GM03348 (cell line): ENCODE results near the gene RNF17.

Experiments
- DNase-seq: peaks from one replicate; pipeline ENCODE4 v3.0.0; 2012; ENCODE audit warnings: low spot score

Gene RNF17

GRCh38 chr13:24861617-24862362 lies 97.8 kb downstream of the RNF17 start:
- DNase-seq, result no peak

DNA sequence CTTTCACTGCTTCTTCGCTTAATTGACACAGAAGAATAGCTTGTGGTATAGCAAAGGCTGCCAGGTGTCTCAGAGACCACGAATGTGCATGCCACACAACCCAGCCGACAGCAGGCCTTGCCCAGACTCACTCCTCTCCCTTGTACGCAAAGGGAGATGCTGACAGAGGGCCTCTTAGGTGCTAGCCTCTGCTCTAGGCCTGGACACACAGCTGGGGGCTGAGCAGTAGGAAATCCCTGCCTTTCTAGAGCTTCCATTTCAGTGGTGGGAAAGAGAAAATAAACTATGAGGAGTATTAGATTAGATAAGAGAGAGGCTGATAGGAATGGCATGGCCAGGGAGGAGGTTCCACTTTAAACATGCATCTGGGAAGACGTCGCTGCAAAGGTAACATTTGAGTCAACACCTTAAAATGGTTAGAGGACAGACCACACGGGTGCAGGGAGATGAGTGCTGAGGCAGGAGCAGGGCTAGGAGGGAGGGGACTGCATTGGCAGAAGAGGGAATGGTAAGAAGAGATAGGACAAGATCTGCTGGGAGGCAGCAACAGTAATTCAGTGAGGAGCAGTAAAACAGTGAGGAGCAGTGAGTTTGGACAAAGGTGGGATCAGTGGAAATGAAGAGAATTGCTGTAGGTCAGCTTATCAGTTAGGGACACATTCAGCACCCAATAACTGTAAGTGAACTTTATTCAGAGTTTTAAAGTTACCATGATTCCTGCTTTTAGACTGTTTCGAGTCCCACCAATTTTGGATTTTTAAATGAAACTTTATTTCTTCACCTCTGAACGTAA lies 100.0 kb downstream of the RNF17 start:
- no peak for DNase-seq

GRCh38 chr13:24864579-24864978 lies 100.6 kb downstream of the RNF17 start:
- no peak for DNase-seq

DNA sequence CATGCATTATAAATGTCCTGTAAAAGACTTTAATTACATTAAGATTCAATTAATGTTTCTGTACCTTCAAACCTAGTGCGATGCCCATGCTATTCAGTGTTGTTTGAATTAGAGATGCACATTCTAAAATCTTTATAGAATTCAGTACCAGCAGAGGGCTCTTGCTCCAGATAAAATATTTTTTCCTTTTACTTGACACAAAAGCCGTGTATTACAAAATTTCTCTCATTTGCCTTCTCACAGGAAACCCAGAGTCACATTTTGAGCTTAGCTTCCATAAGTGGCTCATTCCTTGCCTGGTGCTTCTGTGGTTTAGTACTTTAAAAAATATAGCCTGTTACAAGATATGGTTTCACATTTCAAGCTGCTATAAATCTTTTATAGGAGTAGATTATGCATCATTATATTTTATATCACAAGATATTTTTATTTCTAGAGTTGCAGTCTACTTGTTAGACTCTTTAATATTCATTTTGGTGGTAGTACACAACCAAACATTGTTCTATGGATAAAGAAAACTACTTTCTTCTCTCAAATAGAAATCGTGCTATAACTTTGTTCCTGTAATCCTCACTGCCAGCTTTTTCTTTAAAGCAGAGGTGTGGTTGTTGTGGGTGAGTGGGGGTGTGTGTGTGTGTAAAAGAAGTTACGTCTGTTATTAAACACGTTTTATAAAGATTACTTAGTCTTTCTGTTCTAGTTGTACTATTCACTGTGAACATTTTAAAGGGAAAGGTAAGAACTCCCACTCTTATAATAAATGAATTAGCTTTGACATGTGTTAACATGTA lies 101.4 kb downstream of the RNF17 start:
- peak; percentile 17 for DNase-seq

- no peak for DNase-seq
Observed at GRCh38 chr13:24866488-24866887, 102.5 kb downstream of the RNF17 start.

GRCh38 chr13:24868874-24869273 lies 104.9 kb downstream of the RNF17 start:
- no peak for DNase-seq

- no peak for DNase-seq
Observed at GRCh38 chr13:24870380-24870760, 106.4 kb downstream of the RNF17 start.

- DNase-seq, result no peak
Observed at GRCh38 chr13:24875566-24875965, 111.6 kb downstream of the RNF17 start.

- no peak for DNase-seq
Observed at GRCh38 chr13:24877531-24877930, 113.6 kb downstream of the RNF17 start.

DNA sequence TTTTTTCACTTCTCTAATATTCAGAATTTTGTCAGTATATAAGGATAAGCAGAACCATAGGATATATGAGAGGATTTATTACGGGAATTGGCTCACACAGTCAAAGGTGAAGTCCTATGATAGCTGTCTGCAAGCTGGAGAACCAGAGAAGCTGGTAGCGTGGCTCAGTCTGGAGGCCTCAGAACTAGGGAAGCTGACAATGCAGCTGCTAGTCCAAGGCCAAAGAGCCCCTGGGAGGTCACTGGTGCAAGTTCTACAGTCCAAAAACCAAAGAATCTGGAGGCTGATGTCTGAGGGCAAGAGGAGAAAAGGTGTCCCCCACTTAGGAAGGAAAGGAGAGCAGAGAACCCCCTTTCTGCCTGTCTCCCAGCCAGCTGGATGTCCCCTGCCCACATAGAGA lies 114.4 kb downstream of the RNF17 start:
- no peak for DNase-seq

DNA sequence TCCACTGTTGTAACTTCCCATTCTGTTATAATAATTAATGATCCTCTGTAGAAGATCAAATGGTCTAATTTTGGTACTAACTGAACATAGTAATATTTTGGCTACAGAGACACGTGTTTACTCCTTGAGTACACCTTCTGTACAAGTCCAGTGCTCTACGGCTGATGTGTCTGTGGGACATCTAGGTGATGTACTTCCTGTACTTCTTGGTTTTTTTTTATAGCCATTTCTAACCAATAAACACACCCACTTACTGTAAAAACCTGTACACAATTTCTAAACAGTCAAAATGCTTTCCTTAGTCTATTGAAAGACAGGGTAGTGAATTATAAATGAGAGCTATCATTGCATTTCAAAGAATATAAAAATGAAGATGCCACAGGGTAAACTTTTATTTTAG lies 118.7 kb downstream of the RNF17 start:
- DNase-seq, result no peak

DNA sequence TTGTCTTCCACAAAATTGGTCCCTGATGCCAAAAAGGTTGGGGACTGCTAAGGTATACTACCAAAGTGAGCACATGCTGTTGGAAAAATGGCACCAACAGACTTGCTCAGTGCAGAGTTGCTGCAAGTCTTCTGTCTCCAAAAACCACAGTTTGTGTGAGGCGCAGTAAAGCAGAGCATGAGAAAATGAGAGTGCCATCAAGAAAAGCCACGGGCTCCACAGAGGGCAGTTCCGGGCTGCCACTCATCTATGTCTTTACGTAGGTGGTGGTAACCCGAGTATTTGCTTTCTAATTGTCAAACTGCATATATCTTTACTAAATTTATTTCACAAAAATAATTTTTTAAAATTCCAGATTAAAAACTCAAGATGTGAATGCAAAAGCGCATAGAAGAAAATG lies 123.8 kb downstream of the RNF17 start:
- DNase-seq, result no peak

DNA sequence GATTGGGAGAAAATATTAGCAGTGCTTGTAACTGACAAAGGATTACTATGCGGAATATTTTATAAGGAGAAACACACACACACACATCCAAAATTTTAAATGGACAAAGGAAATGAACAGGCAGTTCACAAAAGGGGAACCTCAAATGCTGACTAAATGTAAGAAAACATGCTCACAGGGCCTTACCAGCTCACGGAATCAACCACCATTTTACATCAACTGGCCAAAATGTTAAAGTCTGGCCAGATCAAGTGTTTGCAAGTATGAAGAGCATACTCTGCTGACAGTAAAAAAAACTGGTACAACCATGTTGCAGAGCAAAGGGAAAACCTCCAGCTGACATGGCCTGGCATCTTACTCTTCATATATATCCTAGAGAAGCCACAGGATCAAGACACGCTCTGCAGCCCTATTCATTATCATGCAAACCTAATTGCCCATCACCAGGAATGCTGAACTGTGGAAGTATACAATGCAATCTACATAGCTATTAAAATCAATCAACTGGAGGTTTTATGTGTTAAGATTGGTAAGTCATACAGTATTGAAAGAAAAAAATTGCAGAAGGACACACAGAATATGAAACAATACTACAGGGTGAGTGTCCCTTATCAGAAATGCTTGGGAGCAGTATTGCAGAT lies 124.4 kb downstream of the RNF17 start:
- no peak for DNase-seq

GRCh38 chr13:24890256-24890655 lies 126.3 kb downstream of the RNF17 start:
- DNase-seq, result no peak

DNA sequence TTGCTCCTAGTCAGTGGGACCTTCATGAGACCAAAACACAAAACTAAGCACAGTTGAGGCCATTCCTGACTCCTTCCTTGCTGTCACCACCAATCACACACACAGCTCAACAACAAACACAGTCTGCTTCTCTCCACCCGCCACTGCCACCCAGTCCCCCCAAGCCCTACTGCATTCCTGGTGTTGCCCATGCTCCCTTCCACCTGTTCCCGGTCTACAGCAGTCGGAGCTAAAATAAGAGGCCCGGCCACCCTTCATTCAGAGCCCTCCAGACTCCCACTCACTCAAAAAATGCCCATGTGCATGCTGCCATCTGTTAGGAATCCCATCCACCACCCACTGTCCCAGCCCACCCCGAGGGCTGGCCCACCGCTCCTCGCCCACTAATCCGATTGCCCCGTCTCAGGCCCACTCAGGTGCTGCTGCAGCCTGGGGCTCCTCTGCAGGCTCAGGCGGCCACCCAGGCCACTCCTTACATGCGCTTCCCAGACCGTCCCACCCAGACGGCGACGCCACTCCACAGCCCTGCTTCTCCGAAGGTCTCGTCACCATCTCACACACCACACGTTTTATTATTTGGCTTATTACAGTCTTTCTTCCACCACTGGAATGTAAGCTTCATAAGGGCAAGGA lies 127.6 kb downstream of the RNF17 start:
- DNase-seq, result no peak

DNA sequence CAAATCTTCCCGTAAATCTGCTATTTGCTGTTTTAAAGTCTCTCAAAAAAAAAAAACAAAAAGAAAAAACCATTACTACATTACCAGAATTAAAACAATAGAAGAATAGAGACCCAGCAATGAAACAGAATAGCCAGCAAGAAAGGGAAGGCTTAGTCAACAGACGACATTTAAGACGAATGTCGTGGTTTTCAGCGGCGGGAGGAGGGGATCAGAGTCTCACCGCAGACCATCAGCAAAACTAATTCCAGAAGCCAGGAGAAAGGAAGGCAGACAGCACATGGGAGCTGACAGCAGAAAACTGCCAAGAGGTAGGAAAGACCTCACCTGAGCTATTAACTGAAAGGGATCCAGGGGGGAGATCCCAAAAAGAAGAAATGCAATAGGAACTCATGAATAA lies 128.9 kb downstream of the RNF17 start:
- no peak for DNase-seq

GRCh38 chr13:24893863-24894262 lies 129.9 kb downstream of the RNF17 start:
- no peak for DNase-seq

DNA sequence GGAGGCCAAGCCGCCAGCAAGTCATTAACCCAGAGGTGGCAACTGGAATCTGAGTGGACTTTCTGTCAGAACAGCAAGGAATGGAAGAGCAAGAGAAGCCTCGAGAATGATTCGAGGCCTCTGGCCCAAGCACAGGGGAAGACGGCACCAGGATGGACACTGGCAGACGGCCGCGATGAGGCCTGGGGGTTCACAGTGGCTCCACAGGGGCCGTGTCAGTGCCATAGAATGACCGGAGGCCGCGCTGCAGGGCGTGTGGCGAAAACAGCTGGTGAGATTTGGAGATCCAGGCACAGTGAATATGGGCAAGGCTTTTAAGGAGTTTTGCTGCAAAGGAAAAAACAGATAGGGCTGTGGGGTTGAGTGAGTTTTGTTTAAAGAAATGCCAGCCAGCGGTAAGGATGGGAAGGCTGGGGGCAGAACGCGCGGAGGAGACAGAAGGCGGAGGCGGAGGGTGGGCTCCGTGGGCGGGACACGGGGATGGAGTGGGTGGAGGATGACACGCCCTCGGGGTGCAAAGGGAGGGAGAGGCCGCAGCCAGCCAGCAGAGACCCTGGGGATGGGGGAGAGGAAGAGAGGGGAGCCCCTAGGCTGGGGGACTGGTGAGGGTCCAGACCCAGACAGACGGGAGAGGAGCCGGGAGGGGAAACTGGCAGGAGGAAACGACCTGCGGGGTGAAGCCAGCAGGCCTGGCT lies 130.5 kb downstream of the RNF17 start:
- no peak for DNase-seq

GRCh38 chr13:24894972-24895300 lies 131.0 kb downstream of the RNF17 start:
- DNase-seq, result no peak

DNA sequence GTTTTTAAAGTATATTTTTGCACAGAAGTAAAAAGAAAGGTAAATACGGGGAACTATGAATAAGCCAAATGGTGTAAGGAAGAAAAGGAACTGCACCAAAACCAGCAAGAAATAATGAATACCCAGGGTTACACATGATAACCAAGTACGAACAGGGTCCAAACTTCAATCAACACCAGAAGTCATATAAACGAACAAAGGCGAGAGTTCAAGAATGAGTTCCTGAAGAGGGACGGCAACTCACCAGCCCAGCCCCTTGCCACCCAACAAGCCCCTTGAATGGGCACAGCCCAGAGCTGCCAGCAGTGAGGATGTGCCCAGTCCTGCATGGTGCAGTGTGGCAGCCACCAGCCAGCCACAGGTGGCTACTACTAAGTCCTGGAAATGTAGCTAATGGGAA lies 132.1 kb downstream of the RNF17 start:
- DNase-seq, result no peak

GRCh38 chr13:24897293-24897692 lies 133.3 kb downstream of the RNF17 start:
- DNase-seq, result no peak
